GM21576 (cell line): Measurements from ENCODE around the gene LDLRAD3.
"Not testable (repeated sequence)": the region's sequence is repeated elsewhere in the genome, so short reads cannot be mapped to it uniquely, and the experiment has no call there.

Experiments
- ATAC-seq: cut with Tn5 transposase; IDR thresholded peaks from one replicate; pipeline ENCODE4 v1.9.1; 2021; ENCODE audit warnings: mild to moderate bottlenecking, moderate library complexity; ENCODE audit not compliant: unreplicated experiment

LDLRAD3 gene

DNA sequence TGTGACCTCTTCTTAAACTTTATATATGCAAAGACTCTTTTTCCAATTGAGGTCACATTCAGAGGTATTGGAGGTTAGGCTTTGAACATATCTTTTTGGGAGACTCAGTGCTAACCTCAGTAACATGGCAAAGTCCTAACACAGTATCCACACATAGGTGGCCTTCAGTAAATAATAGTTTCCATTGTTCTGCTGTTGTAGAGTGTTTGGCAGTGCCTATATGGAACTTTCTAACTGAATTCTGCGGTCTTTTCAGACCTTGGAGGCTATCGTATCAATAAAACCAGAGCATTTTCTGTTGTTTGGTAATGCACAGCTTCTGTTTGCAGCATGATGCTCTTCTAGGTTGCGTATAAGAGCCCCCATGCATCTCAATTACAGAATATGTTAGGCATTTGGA lies 47.0 kb downstream of the LDLRAD3 start:
- ATAC-seq, result no peak

- ATAC-seq, result no peak
These were observed 48.7 kb downstream of the LDLRAD3 start for GRCh38 chr11:35992548-35992947.

GRCh38 chr11:35994421-35994820 lies 50.6 kb downstream of the LDLRAD3 start:
- ATAC-seq, result no peak

- no peak for ATAC-seq
These were observed 51.9 kb downstream of the LDLRAD3 start for GRCh38 chr11:35995681-35996271.

DNA sequence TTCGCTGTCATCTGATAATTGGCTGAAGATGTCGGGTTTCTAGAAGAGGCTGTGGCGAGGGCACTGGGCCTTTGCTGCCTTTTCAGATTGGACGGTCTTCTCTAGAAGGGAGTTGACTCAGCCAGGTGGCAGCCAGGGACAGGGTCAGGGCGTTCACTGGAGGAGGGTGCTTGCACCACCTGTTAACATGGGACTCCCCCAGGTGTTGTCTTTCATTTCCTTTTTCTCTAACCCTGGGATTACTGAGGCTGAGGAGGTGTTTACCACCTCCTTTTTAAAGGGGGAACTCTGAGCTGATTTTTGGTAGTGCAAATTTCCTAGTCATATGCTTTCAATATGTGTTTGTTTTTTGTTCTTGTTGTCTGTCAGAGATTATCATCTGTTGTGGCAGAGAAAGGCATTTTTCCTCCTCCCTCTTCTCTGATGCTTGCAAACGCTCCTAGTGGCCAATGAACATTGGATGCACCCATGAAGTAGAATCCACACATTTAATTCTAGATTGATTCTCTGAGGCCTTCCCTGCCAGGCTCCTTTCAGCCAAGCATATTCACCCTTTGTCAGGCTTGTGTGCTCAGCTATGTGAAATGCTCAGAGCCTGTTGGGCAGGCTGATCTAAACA lies 54.1 kb downstream of the LDLRAD3 start:
- ATAC-seq, result peak; percentile 72

GRCh38 chr11:35998634-35999033 lies 54.8 kb downstream of the LDLRAD3 start:
- no peak for ATAC-seq

- ATAC-seq, result no peak
These were observed 56.8 kb downstream of the LDLRAD3 start for GRCh38 chr11:36000616-36001190.

- no peak for ATAC-seq
These were observed 58.3 kb downstream of the LDLRAD3 start for GRCh38 chr11:36002196-36002595.

- no peak for ATAC-seq
These were observed 58.9 kb downstream of the LDLRAD3 start for GRCh38 chr11:36002796-36003195.

- no peak for ATAC-seq
These were observed 62.7 kb downstream of the LDLRAD3 start for GRCh38 chr11:36006556-36006955.

GRCh38 chr11:36007127-36007655 lies 63.3 kb downstream of the LDLRAD3 start:
- ATAC-seq, result no peak

DNA sequence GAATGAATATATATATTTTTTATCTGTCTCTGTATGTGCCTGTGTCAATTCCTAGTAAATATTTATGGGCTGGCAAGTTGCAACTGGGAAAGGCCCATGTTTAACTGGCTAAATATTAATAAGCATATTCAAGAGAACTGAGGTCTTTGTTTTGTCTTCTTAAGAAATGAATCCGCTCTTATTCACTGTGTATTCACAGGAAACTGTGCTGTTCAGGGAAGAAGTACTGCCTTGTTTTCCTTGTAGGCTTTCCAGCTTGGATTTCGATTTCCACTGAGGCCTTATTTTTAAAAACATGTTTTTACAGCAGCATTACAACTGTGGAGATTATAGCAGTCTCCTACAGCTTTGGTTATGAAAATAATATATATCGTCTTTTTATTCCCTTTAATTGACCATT lies 64.7 kb downstream of the LDLRAD3 start:
- ATAC-seq, result no peak

DNA sequence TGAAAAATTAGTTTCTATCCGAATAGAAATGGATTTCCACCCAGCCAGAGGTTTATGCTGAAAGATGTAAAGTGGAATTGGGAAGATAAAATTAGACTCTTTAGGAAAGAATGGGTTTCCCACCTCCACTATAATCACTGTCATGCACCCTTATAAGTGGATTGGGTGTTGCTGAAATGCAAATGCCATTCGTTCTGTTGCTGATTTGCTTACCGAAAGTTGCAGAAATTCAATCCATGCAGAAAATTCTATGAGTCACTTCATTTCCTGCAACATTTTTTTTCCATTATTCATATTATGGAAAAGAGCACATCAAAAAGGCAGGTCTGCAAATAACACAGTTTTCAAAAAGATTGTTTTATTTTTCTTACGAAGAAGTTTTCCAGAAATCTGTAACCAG lies 65.6 kb downstream of the LDLRAD3 start:
- ATAC-seq, result no peak

DNA sequence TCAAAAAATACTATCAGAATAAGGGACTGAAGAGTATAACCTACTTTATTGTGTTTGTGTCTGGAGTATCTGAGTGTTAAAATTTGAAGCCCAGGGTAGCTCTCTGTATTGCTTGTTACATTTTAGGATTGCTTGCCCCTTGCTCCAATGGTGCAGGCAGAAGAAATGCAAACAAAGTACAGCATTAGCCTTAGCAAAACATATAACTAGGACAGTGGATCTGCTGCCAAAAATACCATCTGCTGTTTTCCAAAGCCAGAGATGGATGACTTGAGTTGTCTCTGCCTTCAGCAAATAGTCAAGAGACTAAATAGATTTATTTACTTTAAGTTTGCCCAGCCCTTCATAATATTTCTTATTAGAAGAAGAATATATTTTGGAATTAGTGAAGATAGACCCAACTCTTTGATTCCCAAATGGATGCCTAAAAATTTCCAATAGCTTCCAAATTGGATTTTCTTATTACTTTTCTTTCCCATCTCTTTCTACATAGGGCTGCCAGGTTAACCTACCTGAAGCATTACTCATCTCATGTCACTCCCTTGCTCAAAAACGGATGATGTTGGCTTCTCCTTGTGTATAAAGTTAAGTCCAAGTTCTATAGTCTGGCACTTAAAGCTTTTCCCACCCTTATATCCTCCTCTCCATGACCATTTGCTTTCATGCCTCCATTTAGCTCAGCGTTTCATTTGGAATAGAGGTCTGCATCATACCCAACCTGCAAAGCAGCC lies 66.3 kb downstream of the LDLRAD3 start:
- no peak for ATAC-seq

- ATAC-seq, result no peak
These were observed 67.7 kb downstream of the LDLRAD3 start for GRCh38 chr11:36011574-36011973.

- no peak for ATAC-seq
These were observed 68.6 kb downstream of the LDLRAD3 start for GRCh38 chr11:36012455-36012854.

- no peak for ATAC-seq
These were observed 69.1 kb downstream of the LDLRAD3 start for GRCh38 chr11:36012979-36013378.

GRCh38 chr11:36013446-36013845 lies 69.6 kb downstream of the LDLRAD3 start:
- not testable (repeated sequence) for ATAC-seq

GRCh38 chr11:36013950-36014897 lies 70.4 kb downstream of the LDLRAD3 start:
- ATAC-seq, result no peak

- no peak for ATAC-seq
These were observed 71.2 kb downstream of the LDLRAD3 start for GRCh38 chr11:36014898-36015665.
